GM12865 (cell line): ENCODE results near the gene SLC23A1.
"Not testable (repeated sequence)": the region's sequence is repeated elsewhere in the genome, so short reads cannot be mapped to it uniquely, and the experiment has no call there.

ENCODE experiments used
- DNase-seq: peaks from one replicate; pipeline ENCODE4 v3.0.0; 2010; ENCODE audit warnings: low read depth
- H3K4me3 ChIP-seq: 2 replicates; pipeline ENCODE4 v1.5.1; 2011; ENCODE audit warnings: mild to moderate bottlenecking, low read depth, low read length, control low read depth
- TF ChIP-seq, protein P1 (sequence below): IDR thresholded peaks from 2 replicates; pipeline ENCODE4 v1.5.1; 2011; ENCODE audit warnings: low read length, control low read depth, low read depth, inconsistent platforms; ENCODE audit not compliant: insufficient read depth; ENCODE audit errors: missing control alignments

The SLC23A1 gene

GRCh38 chr5:139414581-139415130 is 31.6 kb upstream of the SLC23A1 start:
- DNase-seq, result no peak
- H3K4me3 ChIP-seq, result no peak overlapping the region
- TF ChIP-seq, protein P1, sequence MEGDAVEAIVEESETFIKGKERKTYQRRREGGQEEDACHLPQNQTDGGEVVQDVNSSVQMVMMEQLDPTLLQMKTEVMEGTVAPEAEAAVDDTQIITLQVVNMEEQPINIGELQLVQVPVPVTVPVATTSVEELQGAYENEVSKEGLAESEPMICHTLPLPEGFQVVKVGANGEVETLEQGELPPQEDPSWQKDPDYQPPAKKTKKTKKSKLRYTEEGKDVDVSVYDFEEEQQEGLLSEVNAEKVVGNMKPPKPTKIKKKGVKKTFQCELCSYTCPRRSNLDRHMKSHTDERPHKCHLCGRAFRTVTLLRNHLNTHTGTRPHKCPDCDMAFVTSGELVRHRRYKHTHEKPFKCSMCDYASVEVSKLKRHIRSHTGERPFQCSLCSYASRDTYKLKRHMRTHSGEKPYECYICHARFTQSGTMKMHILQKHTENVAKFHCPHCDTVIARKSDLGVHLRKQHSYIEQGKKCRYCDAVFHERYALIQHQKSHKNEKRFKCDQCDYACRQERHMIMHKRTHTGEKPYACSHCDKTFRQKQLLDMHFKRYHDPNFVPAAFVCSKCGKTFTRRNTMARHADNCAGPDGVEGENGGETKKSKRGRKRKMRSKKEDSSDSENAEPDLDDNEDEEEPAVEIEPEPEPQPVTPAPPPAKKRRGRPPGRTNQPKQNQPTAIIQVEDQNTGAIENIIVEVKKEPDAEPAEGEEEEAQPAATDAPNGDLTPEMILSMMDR, result no peak

GRCh38 chr5:139413963-139414362 is 30.9 kb upstream of the SLC23A1 start:
- H3K4me3 ChIP-seq, result no peak overlapping the region
- peak; percentile 62 for DNase-seq
- TF ChIP-seq, protein P1, result no peak

DNA sequence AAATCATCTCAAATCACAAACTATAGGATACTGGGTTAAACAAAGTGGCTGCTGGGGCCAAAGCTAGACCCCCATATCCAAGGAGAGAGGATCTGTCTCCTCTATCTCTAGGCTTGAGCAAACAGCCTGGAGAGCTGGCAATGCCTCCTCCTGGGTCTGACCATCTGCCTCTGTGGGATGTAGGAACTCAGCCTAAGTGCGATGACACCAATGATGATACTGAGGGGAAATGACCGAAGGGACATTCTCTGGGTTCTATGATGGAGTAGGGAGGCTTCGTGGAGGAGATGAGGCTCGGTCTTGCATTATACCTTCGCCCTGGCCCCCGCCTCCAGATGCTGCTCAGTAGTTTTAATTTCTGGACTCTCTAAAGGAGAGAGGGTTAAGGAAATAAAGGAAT is 30.1 kb upstream of the SLC23A1 start:
- DNase-seq, result no peak
- TF ChIP-seq, protein P1, result no peak
- no peak overlapping the region for H3K4me3 ChIP-seq

GRCh38 chr5:139410993-139411828 is 28.1 kb upstream of the SLC23A1 start:
- TF ChIP-seq, protein P1, result no peak
- DNase-seq, result no peak
- no peak overlapping the region for H3K4me3 ChIP-seq

- no peak for DNase-seq
These were observed 27.3 kb upstream of the SLC23A1 start for GRCh38 chr5:139410121-139410992.

DNA sequence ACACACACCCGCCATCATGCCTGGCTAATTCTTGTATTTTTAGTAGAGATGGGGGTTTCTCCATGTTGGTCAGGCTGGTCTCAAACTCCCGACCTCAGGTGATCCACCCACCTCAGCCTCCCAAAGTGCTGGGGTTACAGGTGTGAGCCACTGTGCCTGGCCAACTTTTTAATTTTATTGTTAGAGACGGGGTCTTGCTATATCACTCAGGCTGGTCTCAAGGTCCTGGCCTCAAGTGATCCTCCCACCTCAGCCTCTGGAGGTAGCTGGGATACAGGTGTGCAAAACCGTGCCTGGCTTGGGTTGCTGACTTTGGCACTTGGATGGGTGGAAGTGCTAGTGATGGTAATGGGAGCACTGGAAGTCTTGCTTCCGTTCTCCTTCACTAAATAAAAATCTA is 26.0 kb upstream of the SLC23A1 start:
- DNase-seq, H3K4me3 ChIP-seq: not testable (repeated sequence)

More at GRCh38 chr5:139410121-139410992, 27.3 kb upstream of the SLC23A1 start:
- TF ChIP-seq, protein P1, result no peak
- H3K4me3 ChIP-seq, result no peak overlapping the region

DNA sequence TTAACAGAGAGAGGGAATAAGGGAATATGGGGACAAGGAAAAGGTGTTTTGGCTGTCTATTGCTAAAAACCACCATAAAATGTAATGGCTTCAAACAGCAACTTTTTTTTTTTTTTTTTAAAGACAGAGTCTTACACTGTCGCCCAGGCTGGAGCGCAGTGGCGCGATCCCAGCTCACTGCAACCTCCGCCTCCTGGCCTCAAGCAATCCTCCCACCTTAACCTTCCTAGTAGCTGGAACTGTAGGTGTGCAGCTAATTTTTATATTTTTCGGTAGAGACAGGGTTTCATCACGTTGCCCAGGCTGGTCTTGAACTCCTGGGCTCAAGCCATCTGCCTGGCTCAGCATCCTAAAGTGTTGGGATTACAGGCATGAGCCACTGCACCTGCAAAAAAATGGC is 25.1 kb upstream of the SLC23A1 start:
- H3K4me3 ChIP-seq, result no peak overlapping the region
- TF ChIP-seq, protein P1, result no peak

More for the DNA sequence above, 25.1 kb upstream of the SLC23A1 start:
- DNase-seq, result no peak
